H1 (cell line): Measurements from ENCODE around the gene EFCAB6. TPM values are rescaled to one million over a fixed set of nuclear protein-coding genes. Genes with fewer than 3 reads are reported as not detected.

ENCODE experiments used
- CTCF ChIA-PET: fragments of 300-600 bp; sonication (Branson Sonifier 250); formaldehyde crosslinking; loops from one replicate; lab custom pipeline; 2021; ENCODE audit not compliant: partially characterized antibody; lab: Charles Lee
- POLR2A ChIA-PET: fragments of 300-600 bp; sonication (Branson Sonifier 250); formaldehyde crosslinking; loops from one replicate; lab custom pipeline; 2021; ENCODE audit warnings: inconsistent platforms; ENCODE audit not compliant: partially characterized antibody; lab: Charles Lee
- DNase-seq, 2 experiments: peaks; one replicate each; pipeline versions ENCODE4 v3.0.0 to v3.0.0-alpha.2; 2010 to 2022; ENCODE audit warnings: low spot score in 2 of 2, low read depth in 1 of 2, mixed read lengths in 1 of 2
- FAIRE-seq: peaks from 2 replicates; lab custom pipeline; 2011; peaks lifted over from hg19 to GRCh38; lab: Jason Lieb, UNC
- H2AFZ ChIP-seq: 2 replicates; pipeline ENCODE4 v1.8.1; 2012; ENCODE audit warnings: low read length, inconsistent platforms
- H2AK5ac ChIP-seq: 2 replicates; pipeline ENCODE4 v1.6.1; 2013; ENCODE audit warnings: low read depth, low read length
- H2BK120ac ChIP-seq: replicated peaks from 2 replicates; pipeline ENCODE3; 2013; ENCODE audit warnings: low read depth, low read length, inconsistent platforms
- H2BK12ac ChIP-seq: 2 replicates; pipeline ENCODE4 v1.6.1; 2013; ENCODE audit warnings: low read depth, low read length
- H2BK15ac ChIP-seq: 2 replicates; pipeline ENCODE4 v1.6.1; 2013; ENCODE audit warnings: low read length
- H2BK20ac ChIP-seq: 2 replicates; pipeline ENCODE4 v1.6.1; 2013; ENCODE audit warnings: low read length
- H2BK5ac ChIP-seq: 2 replicates; pipeline ENCODE4 v1.6.1; 2013; ENCODE audit warnings: low read depth, low read length
- H3K14ac ChIP-seq: 2 replicates; pipeline ENCODE4 v1.6.1; 2013; ENCODE audit warnings: inconsistent platforms; ENCODE audit not compliant: insufficient read length
- H3K18ac ChIP-seq: 2 replicates; pipeline ENCODE4 v1.6.1; 2013; ENCODE audit warnings: low read length; ENCODE audit errors: extremely low read depth
- H3K23ac ChIP-seq: 2 replicates; pipeline ENCODE4 v1.6.1; 2013; ENCODE audit warnings: inconsistent platforms; ENCODE audit not compliant: insufficient read length
- H3K23me2 ChIP-seq: 2 replicates; pipeline ENCODE4 v1.6.1; 2013; ENCODE audit warnings: low read depth, low read length
- H3K27ac ChIP-seq: 2 replicates; pipeline ENCODE4 v1.6.1; 2011; ENCODE audit warnings: low read depth, low read length, inconsistent platforms
- H3K27me3 ChIP-seq, 4 experiments: replicated peaks in 1 of 4; 1 replicate in 1 of 4; 2 replicates in 3 of 4; pipeline versions ENCODE4 v1.6.1 to v1.8.1; 2011 to 2013; ENCODE audit warnings: low read length in 3 of 4, mild to moderate bottlenecking in 3 of 4, inconsistent platforms in 2 of 4, mixed read lengths in 2 of 4, moderate library complexity in 1 of 4; ENCODE audit not compliant: control insufficient read depth in 3 of 4, insufficient read depth in 3 of 4; ENCODE audit errors: extremely low read depth in 1 of 4
- H3K36me3 ChIP-seq, 4 experiments: 2 replicates each; pipeline versions ENCODE4 v1.6.1 to v1.8.1; 2011 to 2013; ENCODE audit warnings: mild to moderate bottlenecking in 4 of 4, low read length in 3 of 4, moderate library complexity in 2 of 4, control low read depth in 1 of 4, inconsistent platforms in 1 of 4; ENCODE audit not compliant: insufficient read depth in 4 of 4, control insufficient read depth in 2 of 4
- H3K4ac ChIP-seq: replicated peaks from 2 replicates; pipeline ENCODE3; 2013; ENCODE audit warnings: low read length, low read depth, mixed read lengths, inconsistent platforms; ENCODE audit not compliant: insufficient read length
- H3K4me1 ChIP-seq, 4 experiments: replicated peaks in 1 of 4; 1 replicate in 1 of 4; 2 replicates in 3 of 4; pipeline versions ENCODE4 v1.6.1 to v1.8.1; 2011 to 2013; ENCODE audit warnings: low read length in 3 of 4, inconsistent platforms in 2 of 4, mixed read lengths in 1 of 4; ENCODE audit not compliant: insufficient read depth in 4 of 4, control insufficient read depth in 3 of 4
- H3K4me2 ChIP-seq, 2 experiments: 2 replicates each; pipeline versions ENCODE4 v1.6.1 to v1.8.1; 2011 to 2013; ENCODE audit warnings: low read depth in 2 of 2, low read length in 2 of 2, control low read depth in 1 of 2, inconsistent platforms in 1 of 2, mild to moderate bottlenecking in 1 of 2; ENCODE audit not compliant: insufficient read depth in 1 of 2
- H3K4me3 ChIP-seq, 4 experiments: fragments of 200-600, 300-600 bp in 1 of 4; sonication (generic), shearing (Covaris generic), sonication (Bioruptor Twin) in 1 of 4; 2 replicates each; pipeline versions ENCODE4 v1.5.1 to v1.8.1; 2011 to 2016; ENCODE audit warnings: low read length in 4 of 4, low read depth in 3 of 4, control low read depth in 2 of 4, inconsistent platforms in 2 of 4, mild to moderate bottlenecking in 2 of 4, mixed read lengths in 1 of 4, moderate library complexity in 1 of 4; ENCODE audit not compliant: insufficient read depth in 2 of 4; ENCODE audit errors: extremely low read depth in 1 of 4
- H3K56ac ChIP-seq: replicated peaks from 2 replicates; pipeline ENCODE3; 2013; ENCODE audit warnings: low read depth, mild to moderate bottlenecking, mixed read lengths, low read length, inconsistent platforms; ENCODE audit not compliant: insufficient read length
- H3K79me1 ChIP-seq: 2 replicates; pipeline ENCODE4 v1.6.1; 2013; ENCODE audit warnings: low read depth, low read length, control low read depth
- H3K79me2 ChIP-seq, 2 experiments: 2 replicates each; pipeline versions ENCODE4 v1.6.1 to v1.8.1; 2012 to 2013; ENCODE audit warnings: low read length in 2 of 2, mild to moderate bottlenecking in 2 of 2, inconsistent platforms in 1 of 2; ENCODE audit not compliant: insufficient read depth in 2 of 2, control insufficient read depth in 1 of 2
- H3K9ac ChIP-seq, 4 experiments: replicated peaks in 1 of 4; 1 replicate in 1 of 4; 2 replicates in 3 of 4; pipeline versions ENCODE4 v1.6.1 to v1.8.1; 2011 to 2013; ENCODE audit warnings: low read depth in 3 of 4, low read length in 3 of 4, control low read depth in 2 of 4, mild to moderate bottlenecking in 2 of 4, moderate library complexity in 2 of 4, inconsistent platforms in 1 of 4; ENCODE audit errors: extremely low read depth in 1 of 4
- H3K9me3 ChIP-seq, 2 experiments: 2 replicates each; pipeline versions ENCODE4 v1.6.1 to v1.8.1; 2012 to 2013; ENCODE audit warnings: mild to moderate bottlenecking in 2 of 2, moderate library complexity in 2 of 2, control low read depth in 1 of 2, inconsistent platforms in 1 of 2, low read depth in 1 of 2, low read length in 1 of 2, mixed read lengths in 1 of 2; ENCODE audit not compliant: insufficient read depth in 2 of 2
- H4K20me1 ChIP-seq, 2 experiments: replicated peaks in 1 of 2; 2 replicates each; pipeline versions ENCODE3 to v1.8.1; 2011 to 2013; ENCODE audit warnings: inconsistent platforms in 2 of 2, low read length in 2 of 2, mild to moderate bottlenecking in 1 of 2; ENCODE audit not compliant: insufficient read depth in 2 of 2, control insufficient read depth in 1 of 2
- H4K5ac ChIP-seq: 2 replicates; pipeline ENCODE4 v1.6.1; 2013; ENCODE audit warnings: low read length, low read depth, mixed read lengths, inconsistent platforms; ENCODE audit not compliant: insufficient read length
- H4K8ac ChIP-seq: 2 replicates; pipeline ENCODE4 v1.8.0; 2013; ENCODE audit warnings: mild to moderate bottlenecking, moderate library complexity, low read length, inconsistent platforms; ENCODE audit not compliant: insufficient read depth; ENCODE audit errors: extremely low read depth
- H4K91ac ChIP-seq: replicated peaks from 2 replicates; pipeline ENCODE3; 2013; ENCODE audit warnings: low read length, mixed read lengths, inconsistent platforms; ENCODE audit not compliant: insufficient read length
- BRCA1 ChIP-seq: IDR thresholded peaks from 2 replicates; pipeline ENCODE4 v1.6.1; 2012; ENCODE audit warnings: low read depth, low read length, improper control_type of control experiment
- CBX5 ChIP-seq: fragments of 300-800, 300-1000 bp; sonication (generic); IDR thresholded peaks from 2 replicates; pipeline ENCODE4 v1.7.1; 2016; ENCODE audit warnings: antibody characterized with exemption, low read length, low read depth
- CEBPB ChIP-seq: IDR thresholded peaks from 2 replicates; pipeline ENCODE4 v1.6.1; 2012; ENCODE audit warnings: low read depth, low read length
- FOSL1 ChIP-seq: IDR thresholded peaks from 2 replicates; pipeline ENCODE4 v1.6.1; 2011; ENCODE audit warnings: mild to moderate bottlenecking, low read depth, low read length, moderate library complexity; ENCODE audit not compliant: insufficient read depth
- GABPA ChIP-seq: IDR thresholded peaks from 2 replicates; pipeline ENCODE4 v1.6.1; 2011; ENCODE audit warnings: mild to moderate bottlenecking, low read length, moderate library complexity, borderline replicate concordance; ENCODE audit not compliant: insufficient read depth
- NRF1 ChIP-seq: IDR thresholded peaks from 2 replicates; pipeline ENCODE4 v1.6.1; 2011; ENCODE audit warnings: mild to moderate bottlenecking, low read depth, low read length, improper control_type of control experiment
- PHF8 ChIP-seq: fragments of 200-600 bp; sonication (generic); conservative IDR thresholded peaks from 2 replicates; pipeline ENCODE4 v1.7.1; 2012; ENCODE audit warnings: low read depth, mild to moderate bottlenecking, inconsistent platforms, low read length, moderate library complexity
- POLR2A ChIP-seq, 2 experiments: IDR thresholded peaks; 1 replicate in 1 of 2; 2 replicates in 1 of 2; pipeline ENCODE4 v1.6.1; 2011; ENCODE audit warnings: low read depth in 2 of 2, low read length in 2 of 2, mild to moderate bottlenecking in 2 of 2; ENCODE audit errors: control extremely low read depth in 1 of 2
- SAP30 ChIP-seq: fragments of 300-600 bp; sonication (generic); IDR thresholded peaks from 2 replicates; pipeline ENCODE4 v1.7.1; 2012; ENCODE audit warnings: low read length, moderate library complexity, mild to moderate bottlenecking, inconsistent platforms; ENCODE audit not compliant: insufficient read depth, insufficient replicate concordance
- SP4 ChIP-seq: IDR thresholded peaks from 2 replicates; pipeline ENCODE4 v1.6.1; 2012; ENCODE audit warnings: low read length, inconsistent platforms
- TAF1 ChIP-seq: IDR thresholded peaks from 2 replicates; pipeline ENCODE4 v1.6.1; 2011; ENCODE audit warnings: mild to moderate bottlenecking, low read depth, low read length
- WGBS, 2 experiments: shearing (Covaris generic) in 1 of 2; methylation state at CpG; one replicate each; pipeline versions ENCODE4 v1.1.6 to v1.1.7; 2013 to 2015; ENCODE audit warnings: low lambda C conversion rate in 2 of 2, mixed read lengths in 2 of 2, inconsistent platforms in 1 of 2, low coverage in 1 of 2, missing lambda C conversion rate in 1 of 2; ENCODE audit not compliant: insufficient replicate concordance in 2 of 2, insufficient coverage in 1 of 2, insufficient read length in 1 of 2; ENCODE audit errors: extremely low coverage in 1 of 2, missing lambda C conversion rate in 1 of 2; 5-methylcytosine and 5-hydroxymethylcytosine counted together
- polyA plus RNA-seq, 7 experiments: library from polyadenylated mRNA; depleted of rRNA in 3 of 7; stranded (reverse) in 5 of 7; unstranded in 2 of 7; fragments of >200 nt in 5 of 7; fragments of 200-250 nt in 2 of 7; gene quantifications; 1 replicate in 5 of 7; 2 replicates in 1 of 7; 4 replicates in 1 of 7; pipeline versions ENCODE4 v1.2.1 to v1.2.3, GENCODE V29; 2011 to 2013; ENCODE audit warnings: missing spikeins in 2 of 7, mixed read lengths in 2 of 7
- total RNA-seq: library from RNA; stranded (reverse); fragmentation: NEBNext Ultra II Directional; extraction: Animal tissue kit (Norgen Biotek cat#: 25700); gene quantifications from 2 replicates; pipeline ENCODE4 v1.2.1, GENCODE V29; 2021
- TF ChIP-seq, protein P1 (sequence below), 3 experiments: IDR thresholded peaks; 1 replicate in 2 of 3; 2 replicates in 1 of 3; pipeline versions ENCODE4 v1.5.1 to v1.6.1; 2011; ENCODE audit warnings: low read length in 3 of 3, mild to moderate bottlenecking in 3 of 3, inconsistent platforms in 2 of 3, low read depth in 1 of 3, moderate library complexity in 1 of 3; ENCODE audit not compliant: insufficient read depth in 1 of 3; ENCODE audit errors: control extremely low read depth in 1 of 3

The EFCAB6 gene
- total and polyA plus RNA-seq, 2 of the 8 experiments (the other 6 are each of a cell fraction or from before 2014, with no cell fraction given), result 0.32 to 1.7 TPM

DNA sequence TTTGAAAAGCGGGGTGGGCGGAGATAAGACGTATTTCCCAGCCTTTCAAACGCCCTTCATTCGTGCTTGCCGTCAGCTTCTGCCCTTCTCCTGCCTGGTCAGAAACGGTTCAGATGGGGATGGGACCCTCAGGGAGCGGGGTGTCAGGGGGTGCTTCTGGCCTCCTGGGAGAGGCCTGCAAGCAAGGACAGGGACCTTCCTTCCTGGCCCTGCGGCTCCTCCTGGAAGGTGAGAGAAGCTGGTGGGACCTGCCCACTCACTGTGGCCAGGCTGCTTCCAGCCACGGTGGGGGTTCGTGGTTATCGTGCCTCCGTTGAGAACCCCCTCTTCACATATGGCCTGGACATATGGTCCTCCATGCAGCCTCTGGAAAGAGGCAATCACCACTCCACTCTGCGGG, 295.7 kb downstream of the EFCAB6 start:
- Histone ChIP-seq H3K4me2 (no peak overlapping the region), H2BK20ac (no peak overlapping the region), H3K79me2 (no peaks in the 10 kb centered on the region), H3K14ac (no peak overlapping the region), H3K79me1 (no peaks in the 10 kb centered on the region), H2BK12ac (no peak overlapping the region), H3K9me3 (no peaks in the 10 kb centered on the region), H3K9ac (no peak overlapping the region), H3K56ac (no peak overlapping the region), H4K8ac (no peak overlapping the region), H4K91ac (peak overlapping the region; percentile 3), H3K4ac (no peak overlapping the region), H3K36me3 (no peaks in the 10 kb centered on the region; a peak in 1 of 8 replicates), H3K4me3 (no peak overlapping the region), H4K5ac (no peak overlapping the region), H2AFZ (no peak overlapping the region), H2BK120ac (no peak overlapping the region), H2AK5ac (no peak overlapping the region), H3K27me3 (no peaks in the 10 kb centered on the region), H3K18ac (no peak overlapping the region), H2BK5ac (no peak overlapping the region), H3K23ac (no peak overlapping the region), H3K23me2 (no peaks in the 10 kb centered on the region), H3K27ac (no peak overlapping the region), H3K4me1 (peaks cover 0 to 2% (median 0%) of the 10 kb centered on the region in 4 experiments; a peak in 2 of 7 replicates), H2BK15ac (no peak overlapping the region), H4K20me1 (no peaks in the 10 kb centered on the region)
- CTCF ChIA-PET, result interaction anchor here (0.5 to 3.2 kb wide), 41 partner anchors 8 to 1109 kb away, joined by 3 to 14 read pairs (median 3); no protein-coding TSS in a partner anchor
- TF ChIP-seq NRF1, result no peak
- no peak for TF ChIP-seq POLR2A (IDR thresholded peaks at IDR 0.05; ENCODE audit: control extremely low read depth in 1 of 2, low read depth in 2 of 2, low read length in 2 of 2)
- no peak for TF ChIP-seq BRCA1
- no peak for TF ChIP-seq CEBPB
- no peak for TF ChIP-seq FOSL1
- no peak for TF ChIP-seq CBX5
- TF ChIP-seq SP4, result no peak
- no peak for TF ChIP-seq TAF1
- no peak for TF ChIP-seq PHF8
- TF ChIP-seq, protein P1, sequence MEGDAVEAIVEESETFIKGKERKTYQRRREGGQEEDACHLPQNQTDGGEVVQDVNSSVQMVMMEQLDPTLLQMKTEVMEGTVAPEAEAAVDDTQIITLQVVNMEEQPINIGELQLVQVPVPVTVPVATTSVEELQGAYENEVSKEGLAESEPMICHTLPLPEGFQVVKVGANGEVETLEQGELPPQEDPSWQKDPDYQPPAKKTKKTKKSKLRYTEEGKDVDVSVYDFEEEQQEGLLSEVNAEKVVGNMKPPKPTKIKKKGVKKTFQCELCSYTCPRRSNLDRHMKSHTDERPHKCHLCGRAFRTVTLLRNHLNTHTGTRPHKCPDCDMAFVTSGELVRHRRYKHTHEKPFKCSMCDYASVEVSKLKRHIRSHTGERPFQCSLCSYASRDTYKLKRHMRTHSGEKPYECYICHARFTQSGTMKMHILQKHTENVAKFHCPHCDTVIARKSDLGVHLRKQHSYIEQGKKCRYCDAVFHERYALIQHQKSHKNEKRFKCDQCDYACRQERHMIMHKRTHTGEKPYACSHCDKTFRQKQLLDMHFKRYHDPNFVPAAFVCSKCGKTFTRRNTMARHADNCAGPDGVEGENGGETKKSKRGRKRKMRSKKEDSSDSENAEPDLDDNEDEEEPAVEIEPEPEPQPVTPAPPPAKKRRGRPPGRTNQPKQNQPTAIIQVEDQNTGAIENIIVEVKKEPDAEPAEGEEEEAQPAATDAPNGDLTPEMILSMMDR (IDR thresholded peaks at IDR 0.05; ENCODE audit: control extremely low read depth in 1 of 3, insufficient read depth in 1 of 3, low read depth in 1 of 3, low read length in 3 of 3), result no peak
- no peak for TF ChIP-seq GABPA
- no peak for TF ChIP-seq SAP30
- FAIRE-seq (no peak), DNase-seq (no peak)
- 95% methylated on average over 14 of the region's 14 CpGs; no CpG with 5 or more reads in 1 of the 2 experiments for WGBS, 2 experiments
- POLR2A ChIA-PET, result no interaction called here
